Measurements from ENCODE around the gene SLAMF8. TPM values are rescaled to one million over a fixed set of nuclear protein-coding genes. Genes with fewer than 3 reads are reported as not detected.

Gene SLAMF8
- total RNA-seq, 4 donors from 2014 or later, result 8.9 to 36.0 (median 11.2) TPM

Small RNAs within 50 kb of the gene (small RNA-seq; reads per million reads assigned to genes)
- gene RF00570, result not detected

Other genes with a start within 250 kb of the SLAMF8 start
- not detected for gene APCS, start 239.0 kb upstream of the SLAMF8 start, total RNA-seq
- gene CRP, start 112.3 kb upstream of the SLAMF8 start, total RNA-seq, result under 1 TPM in 2 of 4 donors, not detected in 2; 0.38 to 0.96 TPM
- 100 to 1,000 TPM in 2 of 4 donors, 10 to 100 TPM in 2; 93.1 to 108 (median 98.6) TPM for gene DUSP23, start 45.9 kb upstream of the SLAMF8 start, total RNA-seq
- 1 to 10 TPM in 3 of 4 donors, under 1 TPM in 1; 0.93 to 1.9 (median 1.4) TPM for gene FCRL6, start 24.5 kb upstream of the SLAMF8 start, total RNA-seq
- gene VSIG8, start 35.8 kb downstream of the SLAMF8 start, total RNA-seq, result not detected
- 1 to 10 TPM in 1 of 4 donors, under 1 TPM in 2, not detected in 1; 0.84 to 5.3 (median 0.95) TPM for gene CFAP45, start 73.3 kb downstream of the SLAMF8 start, total RNA-seq
- gene TAGLN2, start 98.6 kb downstream of the SLAMF8 start, total RNA-seq, result 100 to 1,000 TPM; 242 to 569 (median 258) TPM
- gene IGSF9, start 118.7 kb downstream of the SLAMF8 start, total RNA-seq, result 10 to 100 TPM in 1 of 4 donors, 1 to 10 TPM in 2, not detected in 1; 4.3 to 11.0 (median 9.4) TPM
- 1 to 10 TPM in 2 of 4 donors, under 1 TPM in 1, not detected in 1; 0.56 to 7.2 (median 1.0) TPM for gene SLAMF9, start 127.4 kb downstream of the SLAMF8 start, total RNA-seq
- 1 to 10 TPM; 3.0 to 4.7 (median 4.0) TPM for gene PIGM, start 205.1 kb downstream of the SLAMF8 start, total RNA-seq
- gene KCNJ10, start 243.3 kb downstream of the SLAMF8 start, total RNA-seq, result not detected